GM19025 (cell line): ENCODE data around the gene KCNJ4.
"Not testable (repeated sequence)": the region's sequence is repeated elsewhere in the genome, so short reads cannot be mapped to it uniquely, and the experiment has no call there.

ENCODE experiments used
- ATAC-seq: cut with Tn5 transposase; IDR thresholded peaks from one replicate; pipeline ENCODE4 v1.9.1; 2021; ENCODE audit warnings: mild to moderate bottlenecking, low read depth, moderate library complexity; ENCODE audit not compliant: unreplicated experiment

Gene KCNJ4

GRCh38 chr22:38395944-38396343 lies 59.1 kb downstream of the KCNJ4 start:
- not testable (repeated sequence) for ATAC-seq

- ATAC-seq, result not testable (repeated sequence)
Measured at GRCh38 chr22:38394929-38395624, 59.9 kb downstream of the KCNJ4 start.

- ATAC-seq, result not testable (repeated sequence)
Measured at GRCh38 chr22:38389428-38389818, 65.6 kb downstream of the KCNJ4 start.

GRCh38 chr22:38388506-38389427 lies 66.2 kb downstream of the KCNJ4 start:
- ATAC-seq, result not testable (repeated sequence)

GRCh38 chr22:38386918-38387317 lies 68.1 kb downstream of the KCNJ4 start:
- ATAC-seq, result not testable (repeated sequence)

- ATAC-seq, result no peak
Measured at GRCh38 chr22:38383417-38383816, 71.6 kb downstream of the KCNJ4 start.

GRCh38 chr22:38381371-38381770 lies 73.6 kb downstream of the KCNJ4 start:
- ATAC-seq, result not testable (repeated sequence)
